Choroid plexus epithelial cell (primary cell): ENCODE results near the gene FBXO48.

Experiments used
- DNase-seq: peaks from one replicate; pipeline ENCODE4 v3.0.0-alpha.2; 2010; ENCODE audit warnings: low read depth
- H3K4me3 ChIP-seq: 2 replicates; pipeline ENCODE4 v1.5.1; 2011; ENCODE audit warnings: low read depth, mild to moderate bottlenecking, control low read depth, low read length, moderate library complexity
- CTCF ChIP-seq: conservative IDR thresholded peaks from 2 replicates; pipeline ENCODE4 v1.5.1; 2011; ENCODE audit warnings: low read depth, mild to moderate bottlenecking, control low read depth, inconsistent platforms, low read length, moderate library complexity

FBXO48 gene

GRCh38 chr2:68471385-68471784 lies 4.3 kb upstream of the FBXO48 start:
- TF ChIP-seq CTCF = no peak
- DNase-seq = no peak
- H3K4me3 ChIP-seq = no peak overlapping the region

GRCh38 chr2:68469935-68470334 lies 2.8 kb upstream of the FBXO48 start:
- H3K4me3 ChIP-seq = no peak overlapping the region
- TF ChIP-seq CTCF = no peak
- DNase-seq = no peak

- TF ChIP-seq CTCF = no peak
- no peak for DNase-seq
- H3K4me3 ChIP-seq = no peak overlapping the region
Measured at GRCh38 chr2:68468801-68469200, 1.7 kb upstream of the FBXO48 start.

- no peak for DNase-seq
- H3K4me3 ChIP-seq = peak overlapping the region; percentile 80
- no peak for TF ChIP-seq CTCF
Measured at GRCh38 chr2:68466778-68467076, 367 bp downstream of the FBXO48 start.

- peak overlapping the region; percentile 80 for H3K4me3 ChIP-seq
- peak; percentile 27 for TF ChIP-seq CTCF
- peak; percentile 74 for DNase-seq
Measured at GRCh38 chr2:68466361-68466777, 725 bp downstream of the FBXO48 start.

- no peak overlapping the region for H3K4me3 ChIP-seq
- DNase-seq = peak; percentile 24
Measured at GRCh38 chr2:68465081-68465916, 1.8 kb downstream of the FBXO48 start.

More at GRCh38 chr2:68465081-68465916, 1.8 kb downstream of the FBXO48 start:
- no peak for TF ChIP-seq CTCF
